Ishikawa (cell line): Measurements from ENCODE around the gene NAPA.

Experiments used
- RAD21 ChIP-seq: IDR thresholded peaks from 2 replicates; pipeline ENCODE4 v1.6.1; 2012; ENCODE audit warnings: low read depth
- TAF1 ChIP-seq: IDR thresholded peaks from 2 replicates; pipeline ENCODE4 v1.6.1; 2012; ENCODE audit warnings: low read depth, mild to moderate bottlenecking
- USF1 ChIP-seq: IDR thresholded peaks from 2 replicates; pipeline ENCODE4 v1.6.1; 2012
- YY1 ChIP-seq: IDR thresholded peaks from 2 replicates; pipeline ENCODE4 v1.6.1; 2012; ENCODE audit warnings: low read depth
- TF ChIP-seq, protein P1 (sequence below): IDR thresholded peaks from 2 replicates; pipeline ENCODE4 v1.6.1; 2012; ENCODE audit warnings: low read depth, mild to moderate bottlenecking

DNA sequence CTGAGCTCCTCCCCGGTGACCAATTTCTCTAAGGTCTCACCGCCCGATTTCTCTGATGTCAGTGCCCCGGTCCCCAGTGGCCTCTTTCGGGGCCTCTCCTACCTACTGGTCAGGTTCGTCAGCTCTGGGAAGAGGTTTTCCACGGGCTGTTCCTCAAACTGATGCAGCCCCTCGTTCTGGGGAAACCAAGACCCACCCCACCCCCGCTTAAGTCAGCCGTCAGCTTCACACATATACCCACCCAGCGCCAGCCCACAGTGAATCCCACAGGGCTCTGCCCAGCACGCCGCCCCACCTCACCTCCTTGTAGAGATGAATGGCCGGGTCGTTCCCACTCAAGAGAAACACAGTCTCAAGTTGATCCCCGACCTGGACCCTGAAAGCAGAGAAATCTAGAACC lies 34.2 kb downstream of the NAPA start:
- TF ChIP-seq, protein P1, sequence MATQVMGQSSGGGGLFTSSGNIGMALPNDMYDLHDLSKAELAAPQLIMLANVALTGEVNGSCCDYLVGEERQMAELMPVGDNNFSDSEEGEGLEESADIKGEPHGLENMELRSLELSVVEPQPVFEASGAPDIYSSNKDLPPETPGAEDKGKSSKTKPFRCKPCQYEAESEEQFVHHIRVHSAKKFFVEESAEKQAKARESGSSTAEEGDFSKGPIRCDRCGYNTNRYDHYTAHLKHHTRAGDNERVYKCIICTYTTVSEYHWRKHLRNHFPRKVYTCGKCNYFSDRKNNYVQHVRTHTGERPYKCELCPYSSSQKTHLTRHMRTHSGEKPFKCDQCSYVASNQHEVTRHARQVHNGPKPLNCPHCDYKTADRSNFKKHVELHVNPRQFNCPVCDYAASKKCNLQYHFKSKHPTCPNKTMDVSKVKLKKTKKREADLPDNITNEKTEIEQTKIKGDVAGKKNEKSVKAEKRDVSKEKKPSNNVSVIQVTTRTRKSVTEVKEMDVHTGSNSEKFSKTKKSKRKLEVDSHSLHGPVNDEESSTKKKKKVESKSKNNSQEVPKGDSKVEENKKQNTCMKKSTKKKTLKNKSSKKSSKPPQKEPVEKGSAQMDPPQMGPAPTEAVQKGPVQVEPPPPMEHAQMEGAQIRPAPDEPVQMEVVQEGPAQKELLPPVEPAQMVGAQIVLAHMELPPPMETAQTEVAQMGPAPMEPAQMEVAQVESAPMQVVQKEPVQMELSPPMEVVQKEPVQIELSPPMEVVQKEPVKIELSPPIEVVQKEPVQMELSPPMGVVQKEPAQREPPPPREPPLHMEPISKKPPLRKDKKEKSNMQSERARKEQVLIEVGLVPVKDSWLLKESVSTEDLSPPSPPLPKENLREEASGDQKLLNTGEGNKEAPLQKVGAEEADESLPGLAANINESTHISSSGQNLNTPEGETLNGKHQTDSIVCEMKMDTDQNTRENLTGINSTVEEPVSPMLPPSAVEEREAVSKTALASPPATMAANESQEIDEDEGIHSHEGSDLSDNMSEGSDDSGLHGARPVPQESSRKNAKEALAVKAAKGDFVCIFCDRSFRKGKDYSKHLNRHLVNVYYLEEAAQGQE: no peak
- TF ChIP-seq YY1 (no peak), RAD21 (no peak), TAF1 (no peak), USF1 (no peak)
